Cerebellar nuclear complex (tissue), 1 donor: ENCODE results near the gene STARD13.

Source experiments
- DNase-seq, 2 experiments: peaks; one replicate each; lab custom pipeline; 2025; lab: John Stamatoyannopoulos, UW

STARD13 gene

DNA sequence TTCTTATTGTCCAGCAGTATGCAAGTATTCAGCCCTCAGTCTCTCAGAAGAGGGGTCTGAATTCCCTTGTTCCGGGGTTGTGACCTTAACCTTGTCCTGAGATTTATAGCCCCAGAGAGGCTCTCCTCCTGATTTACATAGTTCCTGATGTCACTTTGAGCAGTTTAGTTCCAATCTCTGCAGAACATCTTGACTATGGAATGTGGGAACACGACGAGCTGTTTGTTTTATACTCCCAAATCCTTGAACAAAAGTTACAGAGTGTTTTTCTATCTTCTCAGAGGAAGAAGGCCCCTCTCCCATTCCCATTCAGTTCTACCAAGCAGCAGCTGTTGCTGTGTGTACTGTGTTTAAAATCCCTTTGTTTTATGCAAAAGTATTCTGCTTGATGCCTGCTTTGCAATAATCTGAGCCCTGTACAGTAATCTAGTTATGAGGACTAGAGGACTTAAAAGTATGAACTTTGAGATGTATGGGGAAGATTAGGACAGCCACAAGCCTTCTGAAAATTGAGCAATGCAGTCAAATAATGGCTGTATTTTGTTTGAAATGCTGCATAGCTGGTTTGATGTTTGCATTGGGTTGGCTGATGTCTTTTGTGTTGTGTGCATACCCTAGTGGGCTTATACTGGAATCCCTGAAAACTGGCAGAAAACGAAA is 194.7 kb downstream of the STARD13 start:
- no peak for DNase-seq

DNA sequence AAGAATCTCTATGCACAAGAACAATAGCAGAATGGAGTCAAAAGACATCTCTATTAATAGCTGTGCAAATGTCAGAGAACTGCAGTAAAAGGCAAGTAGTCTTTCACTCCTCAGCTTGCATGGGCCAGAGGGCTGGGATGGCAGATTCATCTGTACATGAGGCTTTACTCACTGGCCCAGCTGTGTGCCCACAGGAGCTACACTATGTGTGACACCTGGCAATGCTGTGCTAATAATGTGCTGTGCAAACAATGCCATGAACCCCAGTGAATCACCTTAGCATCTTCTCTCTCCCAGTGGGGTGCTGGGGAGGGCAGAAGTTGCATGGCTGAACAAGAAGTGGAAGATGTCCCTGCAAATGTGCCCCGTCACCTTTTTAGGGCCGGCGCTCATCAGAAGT is 196.2 kb downstream of the STARD13 start:
- no peak for DNase-seq

DNA sequence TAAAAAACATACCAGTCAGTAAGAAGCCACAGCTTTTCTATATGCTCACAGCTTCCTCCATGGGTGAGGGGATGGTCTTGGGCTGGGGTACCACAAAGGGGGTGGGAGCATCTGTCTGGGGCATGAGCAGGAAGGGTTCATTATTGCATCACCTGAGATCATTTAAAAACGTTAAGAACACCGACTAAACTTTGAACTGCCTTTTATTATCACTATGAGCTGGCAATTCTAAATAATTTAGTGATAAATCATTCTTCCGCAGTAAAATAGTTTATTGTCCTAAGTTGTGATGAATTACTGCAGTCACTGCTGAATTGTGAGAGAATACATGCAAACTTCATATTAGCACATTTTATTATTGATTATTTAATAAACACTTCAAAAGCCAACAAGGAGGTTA is 197.8 kb downstream of the STARD13 start:
- no peak for DNase-seq

DNA sequence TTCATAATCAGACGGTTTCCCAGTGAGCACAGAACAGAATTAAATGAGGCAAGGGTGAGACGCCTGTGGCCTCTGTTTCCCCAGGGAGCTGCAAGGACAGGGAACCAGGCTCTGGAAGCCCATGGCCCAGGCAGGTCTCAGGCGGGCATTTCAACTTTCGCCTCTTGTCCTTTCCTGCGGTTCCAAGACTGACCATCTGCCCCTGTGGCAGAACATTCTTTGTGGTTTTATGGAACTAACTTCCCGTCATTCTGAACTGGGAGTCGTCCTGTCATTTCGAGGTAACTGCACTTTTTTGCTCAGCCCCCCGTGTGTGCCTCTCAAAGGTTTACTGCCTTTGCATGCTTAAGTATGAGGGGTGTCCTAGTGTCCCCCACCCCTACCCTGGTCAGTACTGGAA is 198.5 kb downstream of the STARD13 start:
- DNase-seq = no peak

DNA sequence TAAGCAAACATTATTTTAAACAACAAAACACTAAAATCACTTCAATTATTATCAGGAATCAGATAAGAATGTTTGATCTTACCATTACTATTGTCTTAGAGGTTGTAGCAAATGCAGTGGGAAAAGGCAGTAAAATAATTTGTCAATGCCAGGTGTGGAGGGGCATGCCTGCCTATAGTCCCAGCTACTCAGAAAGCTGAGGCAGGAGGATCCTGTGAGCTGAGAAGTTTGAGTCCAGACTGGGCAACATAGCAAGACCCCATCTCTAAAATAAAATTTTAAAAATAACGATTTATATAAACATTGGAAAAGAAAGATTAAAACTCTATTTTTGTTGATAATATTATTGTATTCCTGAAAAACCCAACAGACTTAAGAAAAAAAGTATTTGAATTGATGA is 202.5 kb downstream of the STARD13 start:
- DNase-seq = no peak

DNA sequence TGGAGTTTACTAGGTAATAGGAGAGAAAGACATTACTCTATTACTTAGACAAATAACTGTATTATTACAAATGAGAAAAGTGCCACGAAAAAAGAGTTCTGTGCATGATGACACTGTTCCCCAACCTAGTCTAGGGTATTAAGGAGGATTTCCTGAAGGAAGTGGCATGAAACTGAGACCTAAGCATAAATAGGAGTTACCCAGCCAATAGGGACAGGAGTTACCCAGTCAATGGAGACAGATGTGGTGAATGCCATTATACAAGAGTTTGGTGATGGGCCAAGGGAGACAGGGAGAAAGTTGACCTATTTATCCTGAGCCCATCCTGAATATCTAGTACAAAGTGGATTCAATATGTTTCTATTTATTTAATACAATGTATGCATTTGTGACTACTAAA is 203.9 kb downstream of the STARD13 start:
- DNase-seq = no peak

DNA sequence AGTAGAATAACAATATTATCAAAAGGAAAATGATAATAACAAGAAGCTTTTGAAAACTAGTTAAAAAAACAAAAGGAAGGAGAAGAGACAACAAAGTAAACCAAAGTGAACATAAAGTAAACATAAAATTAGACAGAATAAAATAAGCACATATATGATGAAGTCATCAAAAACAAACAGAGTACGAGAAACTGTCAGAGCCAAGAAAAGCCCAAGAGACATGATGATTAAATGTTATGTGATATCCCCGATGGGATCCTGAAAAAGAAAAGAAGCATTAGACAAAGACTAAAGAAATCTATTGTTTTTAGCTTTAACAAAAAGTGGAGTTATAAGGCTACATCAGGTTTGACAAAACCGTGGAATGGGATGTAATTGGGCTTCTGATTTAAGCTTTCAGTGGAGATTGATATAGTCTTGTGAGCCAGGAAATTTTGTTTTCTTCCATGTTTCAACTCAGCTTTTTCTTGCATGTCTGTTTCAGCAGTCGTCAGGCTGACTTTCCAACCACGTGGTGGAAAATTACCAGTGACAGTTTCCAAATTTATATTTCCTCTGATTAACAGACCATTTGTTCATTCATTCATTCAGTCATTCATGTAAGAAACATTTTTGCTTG is 204.5 kb downstream of the STARD13 start:
- DNase-seq = no peak

DNA sequence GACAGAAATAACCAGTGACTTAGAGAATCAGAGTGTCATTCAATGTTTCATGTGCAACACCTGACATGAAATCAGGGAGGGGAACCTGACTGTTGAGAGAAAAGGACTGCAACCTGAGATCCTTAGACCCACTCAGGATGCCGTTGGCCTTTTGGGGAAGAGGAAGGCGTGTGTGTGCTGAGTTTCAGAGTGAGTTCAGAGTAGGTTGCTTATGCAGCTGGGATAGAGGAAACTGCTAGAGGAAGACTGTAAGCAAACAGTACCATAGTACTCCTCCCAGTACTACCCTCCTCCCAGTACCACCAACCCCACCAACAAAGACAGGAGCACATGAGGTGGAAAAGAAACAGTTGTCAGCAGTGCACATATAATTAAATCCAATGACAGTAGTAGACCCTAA is 205.6 kb downstream of the STARD13 start:
- DNase-seq = no peak

DNA sequence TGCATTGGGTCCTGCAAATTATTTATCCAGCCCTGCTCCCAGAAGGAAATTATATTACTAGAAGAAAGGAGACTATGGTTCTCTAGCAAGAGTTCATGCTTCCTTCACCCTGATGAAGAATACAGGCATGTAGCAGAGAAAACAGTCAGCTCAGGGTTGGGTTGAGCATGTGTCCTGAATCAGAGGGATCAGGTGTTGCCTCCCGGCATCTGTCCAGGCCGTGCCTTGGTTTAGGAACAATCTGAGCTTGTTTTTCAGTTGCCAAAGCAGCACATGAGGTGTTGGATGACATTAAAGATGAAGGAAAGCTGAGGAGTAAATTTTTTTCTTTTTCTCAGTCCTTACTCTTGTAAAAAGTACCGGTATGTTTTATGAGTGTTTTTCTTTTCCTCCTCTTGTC is 207.3 kb downstream of the STARD13 start:
- no peak for DNase-seq

DNA sequence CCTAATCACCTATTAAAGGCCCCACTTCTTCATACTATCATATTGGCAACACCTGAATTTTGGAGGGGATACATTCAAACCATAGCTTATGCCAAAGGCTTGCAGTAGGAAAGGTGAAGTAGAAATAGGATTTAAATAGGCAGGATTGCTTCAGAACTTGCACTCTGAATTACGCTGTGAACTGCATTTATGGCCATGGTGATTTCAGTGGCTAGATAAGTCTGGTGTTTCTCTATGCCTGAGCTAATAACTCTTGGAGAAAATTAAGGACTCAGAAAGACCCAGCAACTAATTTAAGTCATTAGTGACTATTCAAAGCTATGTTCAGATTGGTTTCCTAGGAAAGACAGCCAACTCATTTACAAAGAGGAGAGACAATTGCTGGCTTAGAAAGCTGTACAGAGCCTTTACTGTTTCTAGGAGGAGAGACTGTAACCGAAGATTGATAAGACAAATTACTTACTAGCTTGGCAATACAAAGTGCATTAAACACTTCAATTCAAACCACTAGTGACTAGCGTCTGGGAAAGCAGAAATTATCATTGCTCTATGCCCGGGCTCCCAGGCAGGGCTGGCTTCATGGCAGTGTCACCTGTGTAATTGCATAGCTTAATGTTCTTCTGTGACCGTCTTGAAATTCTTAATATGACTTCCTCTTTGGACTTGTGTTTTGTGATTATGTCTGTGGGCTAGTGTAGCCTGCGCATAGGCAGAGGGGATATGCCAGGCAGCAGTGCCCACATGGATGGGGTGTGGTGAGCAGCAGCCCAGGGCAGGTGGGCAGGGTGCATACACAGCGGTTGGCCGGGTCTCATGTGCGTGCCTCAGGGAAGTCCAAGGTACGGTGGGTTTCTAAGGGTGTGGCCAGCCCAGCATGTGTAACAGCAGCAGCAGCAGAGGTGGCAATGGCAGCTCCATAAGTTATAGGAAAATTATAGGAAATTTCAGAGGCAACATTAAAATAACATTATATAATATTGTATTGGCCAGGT is 209.3 kb downstream of the STARD13 start:
- DNase-seq = no peak

DNA sequence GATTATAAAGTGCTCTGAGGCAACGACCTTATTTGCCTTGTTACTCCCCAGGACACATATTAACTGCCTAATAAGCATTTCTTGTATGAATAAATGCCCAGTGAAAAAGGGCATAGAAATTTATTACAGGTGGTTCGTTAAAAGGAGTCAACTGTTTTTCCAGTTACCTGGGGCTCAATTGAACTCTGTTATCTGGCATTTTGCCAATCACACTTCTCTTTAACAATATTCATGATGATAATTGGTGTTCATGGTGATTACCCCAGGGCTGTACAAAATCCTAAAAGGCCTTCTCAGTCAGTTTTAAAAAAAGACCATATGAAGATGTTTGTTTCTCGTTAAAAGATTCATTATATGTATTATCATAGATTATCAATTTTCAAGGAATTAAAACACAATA is 212.2 kb downstream of the STARD13 start:
- no peak for DNase-seq

DNA sequence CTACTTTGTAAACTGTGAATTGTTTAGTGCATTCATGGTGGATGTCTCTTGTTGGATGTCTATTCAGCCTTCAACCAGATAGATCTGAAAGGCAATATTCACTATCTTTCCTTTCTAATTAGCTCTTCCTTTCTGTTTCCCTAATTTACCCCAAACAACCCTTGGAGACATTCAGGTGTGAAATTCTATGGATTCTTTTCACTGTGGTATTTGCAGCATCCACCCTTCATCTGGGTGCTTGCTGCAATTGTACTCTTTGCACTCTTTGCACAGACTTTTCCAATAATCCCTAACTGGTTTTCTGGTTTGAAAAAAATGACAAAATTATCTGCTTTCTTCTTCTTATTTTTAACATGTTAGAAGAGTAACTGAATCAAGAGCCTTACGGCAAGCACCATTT is 212.8 kb downstream of the STARD13 start:
- DNase-seq = no peak

DNA sequence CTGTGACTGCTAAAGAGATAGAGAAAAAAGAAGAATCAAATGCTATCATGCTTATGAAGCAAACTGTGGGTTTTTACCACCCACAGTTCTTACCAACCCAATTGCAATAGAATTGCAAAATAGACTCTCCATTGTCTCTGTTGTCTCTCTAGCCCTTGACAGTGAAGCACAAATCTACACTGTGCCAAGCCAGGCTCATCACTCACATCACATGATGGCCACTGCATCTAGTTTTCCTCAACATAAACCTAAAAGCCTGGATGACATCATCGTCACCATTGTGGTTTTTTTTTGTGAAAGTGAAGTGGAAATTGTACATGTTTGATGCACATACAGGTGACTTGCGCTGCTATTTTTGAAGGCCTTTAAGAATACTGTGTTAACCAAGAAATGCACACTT is 213.3 kb downstream of the STARD13 start:
- no peak for DNase-seq

DNA sequence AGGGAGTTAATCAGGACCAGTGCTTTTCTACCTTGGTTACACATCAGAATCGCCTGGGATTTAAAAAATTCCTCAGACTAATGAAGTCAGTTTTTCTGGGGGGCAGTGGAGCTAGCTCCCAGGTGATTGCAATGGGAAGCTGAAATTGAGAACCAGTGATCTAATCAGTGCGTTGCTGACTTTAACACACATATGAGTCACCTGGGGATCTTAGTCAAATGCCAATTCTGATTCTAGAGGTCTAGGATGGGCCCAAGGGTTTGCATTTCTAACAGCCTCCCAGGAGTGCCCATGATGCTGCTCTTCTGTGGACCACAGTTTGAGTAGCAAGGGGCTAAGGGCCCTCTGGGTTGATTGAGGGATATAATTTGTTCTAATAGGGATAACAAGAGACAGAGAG is 214.8 kb downstream of the STARD13 start:
- DNase-seq = no peak

DNA sequence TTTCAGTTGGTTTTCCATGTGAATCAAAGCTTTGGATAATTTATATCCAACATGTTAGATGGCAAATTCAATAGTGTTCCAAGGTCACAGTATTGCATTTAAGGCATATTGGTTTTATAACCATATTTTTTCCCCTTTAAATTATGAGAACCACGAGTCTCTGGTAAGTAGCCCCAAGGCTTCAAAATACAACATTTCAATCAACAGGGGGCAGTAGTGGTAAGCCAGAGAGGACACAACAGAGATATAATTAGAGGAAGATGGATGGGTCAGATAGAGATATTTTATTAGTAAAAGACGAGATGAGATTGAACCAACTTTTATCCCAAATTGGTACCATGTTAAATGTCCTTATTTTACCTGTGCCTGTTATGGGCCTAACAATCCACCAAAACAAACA is 216.2 kb downstream of the STARD13 start:
- no peak for DNase-seq

DNA sequence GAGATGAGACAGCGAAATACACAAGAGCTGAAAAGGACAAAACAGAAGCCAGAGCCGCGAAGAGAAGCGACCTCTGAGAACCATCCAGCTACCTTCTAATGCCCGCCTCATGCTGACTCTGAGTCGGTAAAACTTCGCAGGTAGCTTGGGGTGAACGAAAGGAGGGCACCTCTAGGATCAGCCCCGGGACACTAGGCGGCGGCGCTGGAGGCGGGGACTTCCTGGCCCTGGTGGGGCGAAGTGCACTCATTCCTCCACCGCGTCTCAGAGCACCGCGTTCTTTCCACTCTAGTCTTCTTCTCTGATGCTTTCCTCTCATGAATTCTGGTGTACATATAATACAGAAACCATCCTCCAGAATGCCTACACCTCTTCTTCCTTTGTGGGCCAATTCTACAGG is 219.2 kb downstream of the STARD13 start:
- no peak for DNase-seq

DNA sequence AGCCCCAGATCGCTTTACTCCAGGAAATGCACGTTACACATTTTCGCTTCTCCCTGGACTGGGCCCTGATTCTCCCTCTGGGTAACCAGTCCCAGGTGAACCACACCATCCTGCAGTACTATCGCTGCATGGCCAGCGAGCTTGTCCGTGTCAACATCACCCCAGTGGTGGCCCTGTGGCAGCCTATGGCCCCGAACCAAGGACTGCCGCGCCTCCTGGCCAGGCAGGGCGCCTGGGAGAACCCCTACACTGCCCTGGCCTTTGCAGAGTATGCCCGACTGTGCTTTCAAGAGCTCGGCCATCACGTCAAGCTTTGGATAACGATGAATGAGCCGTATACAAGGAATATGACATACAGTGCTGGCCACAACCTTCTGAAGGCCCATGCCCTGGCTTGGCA is 224.7 kb downstream of the STARD13 start:
- no peak for DNase-seq

DNA sequence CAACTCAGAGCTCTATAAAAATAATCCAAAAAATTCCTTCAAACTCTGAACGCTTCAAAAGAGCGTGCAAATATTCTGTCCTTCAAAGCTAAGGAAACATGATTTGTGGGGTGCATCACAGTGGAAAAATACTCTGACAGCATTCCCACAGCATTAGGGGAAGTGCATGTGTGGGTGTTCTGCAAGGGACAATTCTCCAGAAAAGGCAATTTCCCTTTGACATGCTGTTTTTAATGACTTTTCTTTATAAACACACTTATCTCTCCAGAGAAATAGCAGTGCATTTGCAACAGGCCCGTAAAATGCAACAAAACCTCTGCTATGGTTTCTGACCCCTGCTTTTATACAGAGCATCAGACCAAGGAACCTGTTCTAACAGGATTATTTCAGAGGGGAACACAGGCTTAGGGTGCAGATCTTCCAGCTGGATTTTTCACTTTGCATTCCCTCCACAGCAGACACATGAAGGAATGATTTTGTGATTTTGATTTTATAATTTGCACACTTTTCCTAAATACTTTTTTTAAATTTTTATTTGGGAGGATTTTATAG is 226.7 kb downstream of the STARD13 start:
- DNase-seq = no peak

DNA sequence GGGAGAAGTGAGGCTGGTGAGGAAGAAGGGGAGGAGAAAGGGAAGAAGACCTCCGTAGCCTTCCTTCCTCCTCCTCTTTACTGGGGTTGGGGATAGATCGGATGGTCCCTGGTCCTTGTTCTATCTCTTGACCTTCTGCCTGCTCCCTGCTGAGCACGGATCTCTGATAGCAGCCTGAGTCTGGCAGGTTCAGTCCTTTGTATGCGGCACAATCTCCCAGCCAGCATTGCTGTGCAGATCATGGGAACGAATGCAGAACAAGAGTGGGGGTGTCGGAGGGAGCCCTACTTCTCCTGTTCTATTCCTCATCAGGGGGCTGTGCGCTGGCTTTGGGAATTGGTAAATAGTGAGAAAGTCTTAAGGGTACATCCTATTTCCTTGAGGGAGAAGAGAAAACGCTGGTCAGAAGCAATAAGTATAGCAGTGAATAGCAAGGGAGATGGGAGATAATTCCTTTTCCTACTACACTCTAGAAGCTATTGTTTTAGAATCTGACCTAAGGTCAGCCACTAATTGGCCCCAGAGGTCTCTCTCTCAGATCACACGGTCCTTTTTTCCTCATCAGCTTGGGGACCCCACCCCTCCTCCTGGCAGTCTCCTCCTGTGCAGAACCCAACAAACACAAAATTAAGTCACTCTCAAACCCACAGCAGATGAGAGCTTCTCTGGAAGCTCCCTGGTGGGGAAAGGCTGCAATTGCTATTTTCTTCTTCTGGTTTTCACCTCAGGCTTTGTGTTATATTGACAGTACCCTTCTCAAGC is 228.4 kb downstream of the STARD13 start:
- no peak for DNase-seq

DNA sequence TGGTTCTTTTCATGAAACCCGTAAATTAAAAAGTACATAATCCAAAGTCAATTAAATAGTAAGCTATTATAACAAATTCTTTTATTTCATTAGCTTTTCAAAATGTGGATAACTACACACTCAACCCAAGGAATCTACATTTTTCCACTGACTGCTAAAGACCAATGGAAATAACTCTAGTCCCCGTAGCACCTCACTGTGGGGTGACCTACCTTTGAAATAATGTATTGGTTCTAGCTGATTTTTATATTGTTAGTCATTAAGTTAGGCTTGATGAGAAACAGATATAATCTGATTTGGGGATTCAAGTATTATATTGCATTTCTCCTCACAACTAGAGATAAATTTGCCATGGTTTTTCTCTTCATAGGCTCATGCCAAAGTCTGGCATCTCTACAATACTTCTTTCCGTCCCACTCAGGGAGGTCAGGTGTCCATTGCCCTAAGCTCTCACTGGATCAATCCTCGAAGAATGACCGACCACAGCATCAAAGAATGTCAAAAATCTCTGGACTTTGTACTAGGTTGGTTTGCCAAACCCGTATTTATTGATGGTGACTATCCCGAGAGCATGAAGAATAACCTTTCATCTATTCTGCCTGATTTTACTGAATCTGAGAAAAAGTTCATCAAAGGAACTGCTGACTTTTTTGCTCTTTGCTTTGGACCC is 232.0 kb downstream of the STARD13 start:
- DNase-seq = no peak
